Measurements from ENCODE around the gene PLEKHA1.
A peak's percentile ranks its signal among the peaks of the same experiment; 100 is the strongest.

Gene PLEKHA1

GRCh38 chr10:122463466-122464249 is 89.2 kb downstream of the PLEKHA1 start:
- DNase-seq, result no peak

DNA sequence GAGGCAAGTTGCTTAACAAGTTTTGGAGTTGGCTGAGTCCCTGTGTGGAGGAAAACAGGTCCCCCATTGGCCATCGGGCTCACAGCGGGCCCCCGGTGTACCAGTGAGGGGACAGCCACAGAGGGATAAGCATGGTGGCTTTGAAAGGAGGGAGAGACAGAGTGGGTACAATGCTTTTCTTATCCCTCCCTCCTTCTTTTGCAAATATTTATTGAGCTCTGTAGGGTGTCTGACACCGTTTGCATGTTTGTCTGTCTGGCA is 89.7 kb downstream of the PLEKHA1 start:
- no peak for DNase-seq

GRCh38 chr10:122464586-122464985 is 90.1 kb downstream of the PLEKHA1 start:
- no peak for DNase-seq

DNA sequence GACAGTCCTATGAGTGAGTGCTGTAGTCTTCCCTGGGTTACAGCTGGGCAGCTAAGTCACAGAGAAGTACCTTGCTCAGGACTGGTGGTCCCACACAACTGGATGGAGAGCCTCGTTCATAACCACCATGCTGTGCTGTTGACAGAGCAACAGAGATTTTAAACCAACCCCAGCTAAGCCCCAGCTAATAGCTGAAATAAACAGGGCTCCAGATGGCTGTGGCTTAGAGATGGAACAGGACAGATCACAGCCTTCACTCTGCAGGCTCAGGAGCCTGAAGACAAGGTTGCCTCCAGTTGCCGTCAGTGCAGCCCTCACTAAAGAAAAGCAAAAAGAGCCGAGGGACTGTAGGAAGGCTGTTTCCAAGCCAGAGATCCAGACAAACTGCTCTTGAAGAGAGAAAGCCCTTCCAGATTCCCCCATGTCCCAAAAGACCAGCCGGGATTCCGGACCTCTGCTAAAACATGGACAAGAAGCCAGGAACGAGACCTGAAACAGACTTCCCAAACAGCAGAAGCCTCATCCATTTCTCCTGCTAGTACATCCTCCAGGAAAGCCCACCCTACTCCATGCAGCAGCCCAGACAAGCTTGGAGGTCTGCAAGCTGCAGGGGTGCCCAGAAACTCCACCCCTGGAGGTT is 91.0 kb downstream of the PLEKHA1 start:
- no peak for DNase-seq

- DNase-seq, result no peak
Observed at GRCh38 chr10:122466951-122467381, 92.5 kb downstream of the PLEKHA1 start.

DNA sequence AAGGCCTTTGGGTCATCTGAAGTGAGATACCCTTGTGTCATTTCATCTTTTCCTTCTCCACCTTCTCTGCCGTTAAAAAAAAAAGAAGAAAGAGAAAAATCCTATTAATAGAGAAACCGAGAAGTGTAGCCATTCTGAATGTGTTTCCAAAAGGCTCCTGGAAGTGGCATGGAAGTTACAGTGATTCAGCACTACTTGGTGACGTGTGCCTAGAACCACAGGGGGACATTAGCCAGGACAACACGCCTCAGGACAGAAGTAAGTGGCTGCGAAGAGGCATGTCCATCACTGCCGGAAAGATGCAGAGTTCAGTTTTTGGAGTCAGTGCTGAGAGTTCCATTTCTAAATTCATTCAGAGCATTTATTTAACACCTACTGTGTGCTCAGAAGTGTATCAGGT is 93.2 kb downstream of the PLEKHA1 start:
- no peak for DNase-seq

DNA sequence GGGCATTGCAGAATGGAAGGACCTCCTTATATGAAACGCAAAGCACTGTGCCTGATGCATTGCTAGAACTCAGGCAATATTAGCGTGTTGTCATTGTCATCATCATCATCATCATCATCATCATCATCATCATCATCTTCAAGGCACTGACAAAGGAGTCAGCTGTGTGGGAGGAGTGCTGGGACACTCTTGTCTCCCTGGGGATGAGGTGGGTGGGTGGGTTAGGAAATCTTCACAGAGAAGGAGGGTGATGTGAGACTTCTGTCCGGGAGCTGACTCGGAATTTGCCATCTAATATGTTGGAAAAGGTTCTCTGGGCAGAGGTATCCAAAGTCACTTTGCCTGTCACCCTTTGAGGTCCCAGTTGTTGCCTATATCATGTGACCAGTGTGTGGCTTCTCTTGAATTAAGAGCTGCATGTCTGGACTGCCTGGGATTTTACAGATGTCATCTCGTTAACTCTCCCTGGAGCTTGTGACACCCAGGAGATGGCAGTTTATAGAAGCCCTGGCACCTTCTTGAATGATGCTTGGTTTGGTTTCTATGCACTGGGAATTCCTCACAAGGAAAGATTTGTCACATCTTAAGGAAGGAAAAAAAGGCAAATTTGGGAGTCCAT is 93.9 kb downstream of the PLEKHA1 start:
- no peak for DNase-seq

DNA sequence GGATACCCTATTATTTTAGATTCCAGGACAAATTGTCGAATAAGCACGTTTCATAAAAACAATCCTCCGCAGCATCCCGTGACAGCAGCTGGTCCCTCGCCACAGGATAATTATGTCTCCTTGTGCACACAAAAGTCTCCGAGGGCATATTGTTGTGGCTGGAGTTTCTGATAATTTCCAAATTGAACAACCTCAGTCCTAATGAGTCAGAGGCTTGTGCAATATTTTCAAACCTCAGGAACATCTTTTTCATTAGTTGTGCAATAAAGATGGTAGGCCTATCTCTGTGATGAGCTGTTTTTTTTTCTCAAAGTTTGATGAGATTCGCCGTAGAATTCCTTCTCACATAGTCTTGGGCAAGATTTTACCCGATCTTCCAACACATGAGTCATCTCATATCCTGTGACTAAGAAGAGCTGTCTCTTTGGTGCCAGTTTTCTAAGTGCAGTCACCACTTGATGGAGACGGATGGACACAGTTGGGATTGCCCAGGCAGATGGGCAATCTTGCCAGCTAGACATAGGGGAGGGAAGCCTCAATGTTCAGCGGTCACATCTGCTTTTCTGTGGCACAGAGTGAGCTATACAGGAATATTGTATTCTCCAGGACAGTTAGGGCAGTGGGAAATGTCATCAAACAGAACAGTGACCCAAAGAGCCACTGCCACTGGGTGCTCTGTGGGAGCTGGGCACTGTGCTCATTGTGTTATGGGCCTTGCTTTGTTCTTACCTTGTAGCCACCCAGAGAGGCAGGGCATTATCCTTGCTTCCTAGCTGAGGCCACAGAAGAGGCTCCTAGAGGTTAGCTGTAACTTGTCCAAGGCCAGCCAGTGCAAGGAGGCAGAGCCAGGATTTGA is 94.6 kb downstream of the PLEKHA1 start:
- DNase-seq, result no peak

DNA sequence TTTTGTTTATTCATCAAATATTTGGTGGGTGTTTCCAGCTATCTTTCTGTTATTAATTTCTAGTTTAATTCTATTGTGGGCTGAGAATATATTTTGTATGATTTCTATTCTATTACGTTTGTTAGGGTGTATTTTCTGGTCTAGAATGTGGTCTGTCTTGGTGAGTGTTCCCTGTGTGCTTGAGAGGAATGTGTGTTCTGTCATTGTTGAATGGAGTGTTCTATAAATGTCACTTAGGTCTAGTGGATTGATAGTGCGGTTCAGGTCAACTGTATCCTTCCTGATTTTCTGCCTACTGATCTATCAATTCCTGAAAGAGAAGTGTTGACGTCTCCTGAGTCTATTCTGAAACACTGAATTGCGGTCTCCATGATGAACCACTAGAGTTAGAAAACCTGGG is 95.3 kb downstream of the PLEKHA1 start:
- no peak for DNase-seq

DNA sequence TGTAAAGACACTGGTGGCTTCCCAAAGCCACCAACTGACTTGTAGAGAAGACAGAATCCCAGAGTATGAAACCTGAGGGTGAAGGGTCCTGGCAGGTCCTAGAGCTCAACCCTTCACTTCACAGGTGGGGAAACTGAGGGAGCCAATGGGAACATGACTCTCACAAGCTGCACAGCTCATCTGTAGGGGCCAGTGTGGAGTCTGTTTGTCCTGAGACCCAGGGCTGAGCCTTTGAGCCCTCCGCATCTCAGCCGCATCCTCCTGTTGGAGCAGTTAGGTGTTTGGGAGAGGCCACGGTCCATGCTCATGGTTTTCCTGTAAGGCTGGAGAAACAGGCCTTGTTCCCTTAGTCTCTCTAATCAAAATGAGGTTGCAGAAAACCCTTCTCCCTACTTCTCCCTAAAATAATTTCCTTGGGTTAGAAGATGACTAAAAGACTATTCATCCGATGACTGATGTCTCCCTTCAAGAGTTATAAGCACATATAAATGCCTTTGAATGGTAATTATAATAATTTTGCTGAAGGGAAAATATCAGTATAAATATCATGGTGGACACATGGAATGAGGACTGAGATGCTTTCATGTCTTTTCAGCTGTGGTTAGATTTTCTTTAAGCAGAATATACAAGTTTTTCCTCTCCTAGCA is 97.1 kb downstream of the PLEKHA1 start:
- no peak for DNase-seq

DNA sequence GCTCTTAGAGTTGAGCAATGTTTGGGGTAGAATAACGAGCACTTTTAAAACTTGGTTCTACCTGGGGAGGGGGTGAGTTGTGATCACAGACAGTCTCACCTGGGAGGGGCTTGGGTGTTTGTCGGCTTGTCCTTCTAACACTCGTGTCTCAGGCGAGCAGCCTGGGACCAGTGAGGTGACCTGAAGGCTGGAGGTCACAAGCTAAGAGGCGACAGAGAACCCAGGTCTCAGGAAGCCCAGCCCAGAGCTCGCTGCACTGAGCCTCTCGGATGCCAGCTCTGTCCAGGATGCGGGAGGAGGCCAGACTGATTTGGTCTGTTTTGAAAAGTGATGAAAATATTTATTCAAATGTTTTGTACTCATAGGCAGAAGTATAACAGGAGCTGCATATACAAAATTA is 98.6 kb downstream of the PLEKHA1 start:
- DNase-seq, result no peak

DNA sequence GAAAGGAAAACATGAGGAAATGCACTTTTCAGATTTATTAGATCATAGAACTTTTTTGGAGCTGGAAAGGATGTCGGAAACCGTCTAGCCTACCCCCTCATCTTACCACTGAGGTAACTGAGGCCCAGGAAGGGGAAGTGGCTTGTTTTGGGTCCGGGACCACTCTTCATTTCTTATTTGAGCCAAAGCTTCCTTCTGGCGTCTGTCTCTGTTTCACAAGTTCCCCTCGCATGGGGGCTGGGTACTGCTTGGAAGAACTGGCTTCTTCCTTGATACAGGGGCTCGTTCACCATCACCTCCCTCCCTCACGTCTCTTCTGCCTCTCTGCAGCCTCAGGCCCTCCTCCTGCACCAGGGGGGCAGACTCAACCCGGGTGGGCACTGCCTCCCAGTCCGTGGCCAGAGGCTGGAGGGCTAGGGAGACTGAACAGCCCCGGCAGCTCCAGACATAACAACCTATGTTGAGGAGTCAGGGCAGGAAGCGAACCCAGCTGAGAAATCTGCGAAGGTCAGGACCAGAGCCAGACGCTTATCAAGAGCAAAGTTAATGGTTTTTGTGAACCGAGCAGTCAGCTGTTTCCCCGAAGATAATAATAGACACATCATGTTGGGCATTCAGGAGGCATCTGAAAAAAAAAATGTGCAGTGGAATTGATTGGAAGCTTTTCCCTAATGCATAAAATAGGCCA is 99.8 kb downstream of the PLEKHA1 start:
- no peak for DNase-seq

GRCh38 chr10:122475100-122475499 is 100.6 kb downstream of the PLEKHA1 start:
- DNase-seq, result no peak

- DNase-seq, result peak; percentile 51
Observed at GRCh38 chr10:122475591-122476332, 101.3 kb downstream of the PLEKHA1 start.

GRCh38 chr10:122476333-122476695 is 101.8 kb downstream of the PLEKHA1 start:
- DNase-seq, result peak; percentile 84

- DNase-seq, result no peak
Observed at GRCh38 chr10:122477436-122477835, 102.9 kb downstream of the PLEKHA1 start.

DNA sequence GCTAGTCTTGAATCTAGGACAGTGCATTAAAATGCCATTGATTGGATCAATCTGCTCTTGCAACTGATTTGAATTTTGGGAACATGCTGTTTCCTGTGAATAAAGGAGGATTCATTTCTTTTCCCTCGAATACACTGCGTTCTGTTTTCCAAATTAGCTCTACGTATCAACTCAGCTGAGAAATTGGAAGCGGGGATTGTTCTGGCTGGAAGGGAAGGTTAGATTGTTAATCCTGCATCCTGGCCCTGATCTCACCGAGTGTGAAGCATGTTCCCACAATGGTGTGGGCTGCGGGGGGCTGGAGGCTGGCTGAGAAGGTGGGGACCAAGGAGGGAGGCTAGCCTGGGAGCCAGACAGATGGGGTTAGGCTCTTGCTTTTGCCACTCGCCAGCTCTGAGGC is 104.5 kb downstream of the PLEKHA1 start:
- no peak for DNase-seq

DNA sequence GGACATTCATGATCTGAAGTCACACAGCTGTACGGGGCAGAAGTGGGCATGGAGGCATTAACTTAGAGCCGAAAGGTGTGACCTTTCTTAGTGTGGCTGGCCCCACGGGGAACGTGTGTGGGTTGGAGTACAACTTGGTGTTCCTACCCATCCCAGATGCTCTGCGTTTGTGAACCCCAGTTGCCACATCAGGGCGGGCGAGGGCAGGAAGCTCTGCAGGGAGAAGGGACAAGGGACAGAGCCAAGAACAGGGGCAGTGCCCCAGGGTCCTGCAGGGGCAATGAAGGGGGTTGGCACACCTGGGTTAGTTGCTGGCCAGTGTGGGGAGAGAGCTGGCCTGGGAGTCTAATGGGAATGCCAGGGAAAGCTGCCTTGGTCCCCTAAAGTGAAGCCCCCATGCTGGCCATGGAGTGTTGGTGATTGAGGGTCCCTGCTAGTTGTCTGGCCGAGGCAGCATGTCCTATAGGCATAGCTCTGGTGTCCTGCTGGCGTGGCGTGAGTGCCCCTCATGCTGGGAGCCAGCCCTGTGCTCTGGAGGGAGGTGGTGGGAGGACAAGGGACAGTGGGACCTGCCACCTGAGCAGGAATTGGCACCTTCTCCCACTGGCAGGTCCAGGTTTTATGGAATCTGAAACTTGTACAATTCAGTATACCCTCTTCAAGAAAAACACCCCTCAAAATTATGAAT is 105.8 kb downstream of the PLEKHA1 start:
- no peak for DNase-seq

- DNase-seq, result no peak
Observed at GRCh38 chr10:122481296-122482056, 107.0 kb downstream of the PLEKHA1 start.
